ENCODE results near the gene CCRL2.

DNA sequence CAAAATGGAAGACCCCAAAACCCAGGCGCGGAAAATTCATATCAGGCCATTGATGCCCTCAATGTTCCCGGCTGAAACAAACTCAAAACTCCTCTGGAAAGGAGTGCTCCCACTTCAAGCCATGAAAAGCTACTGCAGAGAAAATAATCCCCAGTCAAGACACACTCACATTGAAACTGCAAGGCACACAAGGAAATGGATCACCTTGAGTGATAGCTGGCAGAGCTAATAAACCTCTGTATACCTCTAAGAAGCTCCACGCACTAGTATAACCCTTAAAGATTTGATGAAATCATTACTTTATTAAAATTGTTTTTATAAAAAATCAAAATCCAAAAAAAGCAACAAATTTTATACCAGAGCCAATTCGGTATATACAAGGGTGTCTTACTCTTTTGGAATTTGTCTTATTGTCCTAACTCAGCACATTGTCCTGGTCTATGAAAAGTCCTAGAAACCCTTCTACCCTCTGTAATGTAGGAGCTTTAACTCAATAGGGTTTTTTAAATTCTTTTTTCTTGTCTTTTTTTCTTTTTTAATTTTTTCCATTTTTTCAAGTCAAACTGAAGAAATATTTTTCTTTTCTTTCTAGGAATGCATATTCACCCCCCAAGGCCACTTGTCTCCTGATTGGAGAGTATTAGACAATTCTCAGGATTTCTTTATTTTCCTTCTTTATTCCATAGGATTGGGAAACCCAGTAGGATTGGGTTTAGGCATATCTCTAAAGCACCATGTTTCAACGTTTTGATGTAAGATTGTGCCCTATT is 8.7 kb upstream of the CCRL2 start:
- no peak for TF ChIP-seq ZNF274 (IDR thresholded peaks at IDR 0.05; ENCODE audit: low read length)
- TF ChIP-seq ZNF274 (tag by site-specific recombination; IDR thresholded peaks at IDR 0.05; ENCODE audit: borderline replicate concordance): no peak
- TF ChIP-seq, protein P1, sequence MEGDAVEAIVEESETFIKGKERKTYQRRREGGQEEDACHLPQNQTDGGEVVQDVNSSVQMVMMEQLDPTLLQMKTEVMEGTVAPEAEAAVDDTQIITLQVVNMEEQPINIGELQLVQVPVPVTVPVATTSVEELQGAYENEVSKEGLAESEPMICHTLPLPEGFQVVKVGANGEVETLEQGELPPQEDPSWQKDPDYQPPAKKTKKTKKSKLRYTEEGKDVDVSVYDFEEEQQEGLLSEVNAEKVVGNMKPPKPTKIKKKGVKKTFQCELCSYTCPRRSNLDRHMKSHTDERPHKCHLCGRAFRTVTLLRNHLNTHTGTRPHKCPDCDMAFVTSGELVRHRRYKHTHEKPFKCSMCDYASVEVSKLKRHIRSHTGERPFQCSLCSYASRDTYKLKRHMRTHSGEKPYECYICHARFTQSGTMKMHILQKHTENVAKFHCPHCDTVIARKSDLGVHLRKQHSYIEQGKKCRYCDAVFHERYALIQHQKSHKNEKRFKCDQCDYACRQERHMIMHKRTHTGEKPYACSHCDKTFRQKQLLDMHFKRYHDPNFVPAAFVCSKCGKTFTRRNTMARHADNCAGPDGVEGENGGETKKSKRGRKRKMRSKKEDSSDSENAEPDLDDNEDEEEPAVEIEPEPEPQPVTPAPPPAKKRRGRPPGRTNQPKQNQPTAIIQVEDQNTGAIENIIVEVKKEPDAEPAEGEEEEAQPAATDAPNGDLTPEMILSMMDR (tag by site-specific recombination; IDR thresholded peaks at IDR 0.05): no peak
- TF ChIP-seq ZNF692 (tag by site-specific recombination; IDR thresholded peaks at IDR 0.05): no peak
